HepG2 (cell line): ENCODE data around the gene LTB4R2. TPM values are rescaled to one million over a fixed set of nuclear protein-coding genes. Genes with fewer than 3 reads are reported as not detected.

Experiments
- CCDC6 ChIP-seq: sonication (generic); formaldehyde crosslinking; IDR thresholded peaks from 2 replicates; pipeline ENCODE4 v1.8.1; 2022; ENCODE audit warnings: mild to moderate bottlenecking, missing genetic modification reagents, moderate library complexity
- HDAC6 ChIP-seq: fragments of 200-600 bp; sonication (generic); IDR thresholded peaks from 2 replicates; pipeline ENCODE4 v1.7.0; 2017; ENCODE audit warnings: mild to moderate bottlenecking, antibody characterized with exemption, low read length, low read depth
- HNRNPL ChIP-seq: fragments of 200-400 bp; formaldehyde crosslinking; IDR thresholded peaks from 2 replicates; pipeline ENCODE4 v1.6.1; 2017; ENCODE audit warnings: mild to moderate bottlenecking, low read depth, low read length
- IKZF5 ChIP-seq: IDR thresholded peaks from 2 replicates; pipeline ENCODE4 v1.6.1; 2018; ENCODE audit warnings: missing genetic modification reagents, mild to moderate bottlenecking, missing compliant biosample characterization
- KMT2B ChIP-seq: IDR thresholded peaks from 2 replicates; pipeline ENCODE4 v1.6.1; 2016; ENCODE audit warnings: missing genetic modification reagents, missing compliant biosample characterization
- MATR3 ChIP-seq: sonication (generic); formaldehyde crosslinking; IDR thresholded peaks from 2 replicates; pipeline ENCODE4 v1.4.0; 2020; ENCODE audit warnings: missing genetic modification reagents
- MXD3 ChIP-seq: IDR thresholded peaks from 2 replicates; pipeline ENCODE4 v1.6.1; 2016; ENCODE audit warnings: mild to moderate bottlenecking, missing biosample characterization, missing genetic modification reagents
- POLR2AphosphoS2 ChIP-seq: IDR thresholded peaks from 2 replicates; pipeline ENCODE4 v1.6.1; 2011; ENCODE audit warnings: low read depth, low read length, improper control_type of control experiment
- SRSF9 ChIP-seq: fragments of 200-400 bp; formaldehyde crosslinking; IDR thresholded peaks from 2 replicates; pipeline ENCODE4 v1.6.1; 2018; ENCODE audit warnings: borderline replicate concordance, mild to moderate bottlenecking, low read depth, low read length; ENCODE audit not compliant: insufficient read depth, poor library complexity, severe bottlenecking
- ZNF18 ChIP-seq: sonication (generic); formaldehyde crosslinking; IDR thresholded peaks from 2 replicates; pipeline ENCODE4 v1.8.0; 2022; ENCODE audit warnings: mild to moderate bottlenecking, missing genetic modification reagents; ENCODE audit not compliant: insufficient replicate concordance
- ZNF224 ChIP-seq: sonication (generic); formaldehyde crosslinking; IDR thresholded peaks from 2 replicates; pipeline ENCODE4 v1.5.0; 2020; ENCODE audit warnings: mild to moderate bottlenecking, missing genetic modification reagents
- ZNF264 ChIP-seq: sonication (generic); formaldehyde crosslinking; IDR thresholded peaks from 2 replicates; pipeline ENCODE4 v1.4.0; 2020; ENCODE audit warnings: missing genetic modification reagents
- ZNF274 ChIP-seq: sonication (generic); formaldehyde crosslinking; IDR thresholded peaks from 2 replicates; pipeline ENCODE4 v1.5.1; 2020; ENCODE audit warnings: mild to moderate bottlenecking, missing genetic modification reagents
- ZNF280D ChIP-seq: sonication (generic); formaldehyde crosslinking; IDR thresholded peaks from 2 replicates; pipeline ENCODE4 v1.5.1; 2020; ENCODE audit warnings: mild to moderate bottlenecking, missing genetic modification reagents
- ZNF337 ChIP-seq: sonication (generic); formaldehyde crosslinking; IDR thresholded peaks from 2 replicates; pipeline ENCODE4 v1.5.1; 2020; ENCODE audit warnings: missing genetic modification reagents, low read depth, mild to moderate bottlenecking, borderline replicate concordance
- ZNF33A ChIP-seq: sonication (generic); formaldehyde crosslinking; IDR thresholded peaks from 2 replicates; pipeline ENCODE4 v1.5.1; 2020; ENCODE audit warnings: missing genetic modification reagents, mild to moderate bottlenecking, moderate library complexity, borderline replicate concordance
- ZNF83 ChIP-seq: sonication (generic); formaldehyde crosslinking; IDR thresholded peaks from 2 replicates; pipeline ENCODE4 v1.4.0; 2020; ENCODE audit warnings: missing genetic modification reagents, mild to moderate bottlenecking, borderline replicate concordance
- ZSCAN22 ChIP-seq: sonication (generic); formaldehyde crosslinking; IDR thresholded peaks from 2 replicates; pipeline ENCODE4 v1.4.0; 2020; ENCODE audit warnings: mild to moderate bottlenecking, missing genetic modification reagents
- polyA plus RNA-seq, 8 experiments: library from polyadenylated mRNA; depleted of rRNA in 3 of 8; stranded (reverse) in 7 of 8; unstranded in 1 of 8; fragments of >200 nt; fragmentation: Illumina TruSeq in 4 of 8; extraction: Trizol in 4 of 8; gene quantifications; 2 replicates each; pipeline versions ENCODE4 v1.2.1 to v1.2.3, GENCODE V29; 2011 to 2016; ENCODE audit warnings: low read depth in 4 of 8, missing spikeins in 1 of 8, mixed read lengths in 1 of 8; ENCODE audit not compliant: insufficient read depth in 1 of 8
- total RNA-seq, 5 experiments: library from RNA; depleted of rRNA; stranded (reverse); fragments of >200 nt; fragmentation: Illumina TruSeq; extraction: Trizol; gene quantifications; 2 replicates each; pipeline ENCODE4 v1.2.3, GENCODE V29; 2016; ENCODE audit warnings: low read depth in 1 of 5
- TF ChIP-seq, protein P1 (sequence below): sonication (generic); formaldehyde crosslinking; IDR thresholded peaks from 2 replicates; pipeline ENCODE4 v1.5.0; 2020; ENCODE audit warnings: missing genetic modification reagents, mild to moderate bottlenecking, borderline replicate concordance

Gene LTB4R2
- total and polyA plus RNA-seq, 2 of the 13 experiments (the other 11 are each of a cell fraction or from before 2014, with no cell fraction given) = 3.9 to 6.9 TPM

DNA sequence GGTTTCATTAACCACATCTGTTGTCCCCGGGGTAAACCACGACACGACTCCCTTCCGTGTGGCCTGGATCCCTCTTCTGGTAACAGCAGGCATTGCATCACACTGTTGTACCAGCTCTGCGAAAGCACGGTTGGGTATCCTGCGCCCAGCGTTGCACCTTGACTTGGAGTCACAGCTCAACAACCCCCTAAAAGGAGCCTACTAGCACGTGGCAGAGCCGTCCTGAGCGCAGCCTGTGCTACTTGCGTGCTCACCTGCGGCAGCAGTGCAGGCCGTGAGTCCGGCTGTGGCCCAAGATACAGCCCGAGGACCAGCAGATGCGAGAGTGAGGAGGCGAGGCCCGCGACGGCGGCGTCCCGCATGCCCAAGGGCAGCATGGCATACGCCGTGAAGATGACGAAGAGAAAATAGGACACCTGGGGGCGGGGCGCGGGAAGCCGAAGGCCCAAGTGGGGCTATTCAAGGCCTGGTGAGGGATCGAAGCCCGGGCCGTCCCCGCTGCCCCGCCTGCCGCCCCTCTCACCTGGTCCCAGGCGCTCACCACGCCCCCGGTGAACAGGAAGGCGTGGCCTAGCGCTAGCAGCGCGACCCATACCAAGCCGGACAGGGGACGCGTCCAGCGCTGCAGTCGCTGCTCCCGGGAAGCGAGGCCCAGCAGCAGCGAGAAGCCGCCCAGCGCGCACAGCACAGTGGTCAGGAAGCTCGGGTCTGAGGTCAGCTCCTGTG, 22.5 kb downstream of the LTB4R2 start (continued):
- TF ChIP-seq ZNF224 (CRISPR knock-in tag) (peak; percentile 29; the same call in 1 of the 2 replicates), ZNF264 (CRISPR knock-in tag) (no peak), ZNF33A (CRISPR knock-in tag) (no peak), ZNF280D (CRISPR knock-in tag) (peak; percentile 93; the same call in 1 of the 2 replicates), KMT2B (CRISPR knock-in tag) (peak; percentile 81), ZNF83 (no peak; the same call in 1 of the 2 replicates), IKZF5 (peak; percentile 88; the same call in 1 of the 2 replicates), MATR3 (CRISPR knock-in tag) (peak; percentile 98; the same call in 1 of the 2 replicates), ZSCAN22 (peak; percentile 81), ZNF274 (CRISPR knock-in tag) (peak; percentile 99), HDAC6 (no peak), ZNF18 (no peak), SRSF9 (no peak), CCDC6 (CRISPR knock-in tag) (peak; percentile 90), MXD3 (CRISPR knock-in tag) (peak; percentile 98), HNRNPL (peak; percentile 95), ZNF337 (no peak), POLR2AphosphoS2 (no peak)
- TF ChIP-seq, protein P1, sequence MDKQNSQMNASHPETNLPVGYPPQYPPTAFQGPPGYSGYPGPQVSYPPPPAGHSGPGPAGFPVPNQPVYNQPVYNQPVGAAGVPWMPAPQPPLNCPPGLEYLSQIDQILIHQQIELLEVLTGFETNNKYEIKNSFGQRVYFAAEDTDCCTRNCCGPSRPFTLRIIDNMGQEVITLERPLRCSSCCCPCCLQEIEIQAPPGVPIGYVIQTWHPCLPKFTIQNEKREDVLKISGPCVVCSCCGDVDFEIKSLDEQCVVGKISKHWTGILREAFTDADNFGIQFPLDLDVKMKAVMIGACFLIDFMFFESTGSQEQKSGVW = no peak; the same call in 1 of the 2 replicates
